Measurements from ENCODE around the gene COA5.

Gene COA5

GRCh38 chr2:98608116-98608961 is at the start of gene COA5, which contains the start of gene UNC50:
Gene COA5 (minus strand): TSS chr2:98608512. CDS start chr2:98608405, 107 bp downstream.
Gene UNC50 (plus strand): TSS chr2:98608589. CDS start chr2:98609760, 1,171 bp downstream.
- DNase-seq: peak; percentile 94

DNA sequence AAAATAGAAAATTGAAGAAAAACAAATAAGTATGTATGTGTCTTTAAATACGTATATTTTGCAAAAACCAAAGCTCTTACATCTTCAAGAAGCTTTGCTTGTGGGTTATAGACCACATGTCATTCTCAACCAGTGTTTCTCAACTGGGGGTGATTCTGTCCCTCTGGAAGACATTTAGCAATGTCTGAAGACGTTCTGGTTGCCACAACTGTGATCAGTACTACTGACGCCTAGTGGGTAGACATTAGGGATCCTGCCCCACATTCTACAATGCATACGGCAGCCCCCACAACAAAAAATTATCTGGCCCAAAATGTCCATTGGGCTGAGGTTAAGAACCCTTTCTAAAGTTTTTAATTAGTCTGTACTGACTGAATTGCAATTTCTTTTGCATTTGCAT is 48.5 kb upstream of the COA5 start:
- DNase-seq: no peak

- DNase-seq: peak; percentile 52
These were observed 46.6 kb upstream of the COA5 start for GRCh38 chr2:98654699-98655495.

GRCh38 chr2:98650998-98651397 is 42.7 kb upstream of the COA5 start:
- no peak for DNase-seq

DNA sequence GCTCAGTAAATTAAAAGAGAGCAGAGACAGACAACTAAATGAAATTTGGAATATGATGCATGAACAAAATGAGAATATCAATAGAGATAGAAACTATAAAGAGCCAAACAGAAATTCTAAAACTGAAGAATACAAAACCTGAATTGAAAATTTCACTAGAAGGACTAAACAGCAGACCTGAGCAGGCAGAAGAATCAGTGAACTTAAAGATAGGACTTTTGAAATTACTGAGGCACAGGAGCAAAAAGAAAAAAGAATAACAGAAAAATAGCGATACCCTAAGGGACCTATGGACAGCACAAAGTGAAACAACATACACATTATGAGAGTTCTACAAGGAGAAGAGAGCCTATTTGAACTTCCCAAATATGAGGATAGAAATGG is 41.7 kb upstream of the COA5 start:
- no peak for DNase-seq

DNA sequence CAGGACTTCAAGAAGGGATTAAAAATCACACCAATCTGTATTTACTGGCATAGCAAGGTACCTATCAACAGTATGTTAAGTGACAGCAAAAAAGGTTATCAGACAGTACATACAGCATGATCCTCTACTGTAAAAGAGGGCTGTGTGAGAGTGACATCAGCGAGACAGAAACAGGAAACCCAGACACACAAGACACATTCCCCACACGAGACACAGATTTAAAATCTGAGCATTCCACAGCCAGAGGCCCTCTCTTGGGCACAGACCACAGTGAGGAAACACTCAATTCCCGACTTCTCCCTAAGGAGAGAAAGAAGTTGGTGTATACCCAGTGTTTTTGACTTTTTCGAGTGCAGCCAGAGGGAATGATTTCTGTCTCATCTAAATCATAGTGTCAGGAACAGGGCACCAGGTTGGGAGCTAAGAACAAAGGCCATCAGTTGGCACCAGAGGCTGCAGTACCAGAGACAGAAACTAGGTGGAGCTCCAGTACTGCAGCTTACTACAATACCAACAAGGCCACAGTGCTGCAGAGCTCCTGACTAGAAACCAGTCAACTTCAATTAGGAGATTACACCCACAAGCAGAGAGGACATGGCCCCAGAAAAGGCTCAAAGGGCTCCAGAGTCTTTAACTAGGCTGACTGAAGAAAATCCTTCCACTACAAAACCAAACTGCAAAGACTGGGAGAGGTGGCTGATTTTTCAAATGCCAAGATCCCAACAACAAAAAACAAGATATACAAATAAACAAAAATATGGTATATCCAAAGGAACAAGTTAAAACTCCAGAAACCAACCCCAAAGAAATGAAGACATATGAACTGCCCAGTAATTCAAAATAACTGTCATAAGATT is 41.1 kb upstream of the COA5 start:
- peak; percentile 88 for DNase-seq

DNA sequence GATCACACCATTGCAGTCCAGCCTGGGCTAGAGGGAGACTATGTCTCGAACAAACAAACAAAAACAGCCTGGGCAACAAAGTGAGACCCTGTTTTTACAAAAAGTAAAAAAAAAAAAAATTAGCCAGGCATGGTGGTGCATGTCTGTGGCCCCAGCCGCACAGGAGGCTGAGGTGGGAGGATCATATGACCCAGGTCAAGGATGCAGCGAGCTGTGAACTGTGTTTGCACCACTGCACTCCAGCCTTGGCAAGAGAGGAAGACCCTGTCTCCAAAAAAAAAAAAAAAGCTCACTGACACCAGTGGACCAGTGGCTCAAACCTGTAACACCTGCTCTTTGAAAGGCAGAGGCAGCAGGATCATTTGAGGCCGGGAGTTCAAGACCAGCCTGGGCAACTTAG is 40.1 kb upstream of the COA5 start:
- no peak for DNase-seq

- DNase-seq: no peak
These were observed 39.3 kb upstream of the COA5 start for GRCh38 chr2:98647636-98648035.

DNA sequence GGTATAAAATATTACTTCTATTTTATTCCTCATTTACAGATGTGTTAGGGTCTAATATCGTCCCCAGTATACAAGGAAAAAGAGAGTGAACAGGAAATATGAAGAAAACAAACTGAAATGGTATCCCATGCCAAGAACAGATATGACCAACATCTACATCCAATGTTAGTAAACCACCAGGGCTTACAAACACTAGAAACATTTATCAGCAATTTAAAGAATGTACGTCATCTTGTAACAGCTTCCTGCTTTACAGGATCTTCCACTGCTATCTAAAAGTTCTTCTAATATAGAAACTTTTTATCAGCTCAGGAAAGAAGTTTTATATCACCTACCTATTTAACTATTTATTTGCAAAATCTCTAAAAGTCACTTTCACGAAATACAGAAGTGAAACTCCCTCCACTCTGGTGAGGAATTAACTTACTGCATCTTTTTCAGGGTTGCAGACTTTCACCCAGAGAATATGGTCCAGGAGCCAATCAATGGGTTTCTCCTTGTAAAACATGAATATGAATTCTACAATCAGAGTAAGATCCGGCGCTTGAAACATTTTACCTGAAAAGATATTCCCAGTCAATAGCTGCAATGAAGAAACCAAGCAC is 35.3 kb upstream of the COA5 start:
- DNase-seq: no peak

- DNase-seq: peak; percentile 62
These were observed 29.3 kb upstream of the COA5 start for GRCh38 chr2:98637401-98638147.

DNA sequence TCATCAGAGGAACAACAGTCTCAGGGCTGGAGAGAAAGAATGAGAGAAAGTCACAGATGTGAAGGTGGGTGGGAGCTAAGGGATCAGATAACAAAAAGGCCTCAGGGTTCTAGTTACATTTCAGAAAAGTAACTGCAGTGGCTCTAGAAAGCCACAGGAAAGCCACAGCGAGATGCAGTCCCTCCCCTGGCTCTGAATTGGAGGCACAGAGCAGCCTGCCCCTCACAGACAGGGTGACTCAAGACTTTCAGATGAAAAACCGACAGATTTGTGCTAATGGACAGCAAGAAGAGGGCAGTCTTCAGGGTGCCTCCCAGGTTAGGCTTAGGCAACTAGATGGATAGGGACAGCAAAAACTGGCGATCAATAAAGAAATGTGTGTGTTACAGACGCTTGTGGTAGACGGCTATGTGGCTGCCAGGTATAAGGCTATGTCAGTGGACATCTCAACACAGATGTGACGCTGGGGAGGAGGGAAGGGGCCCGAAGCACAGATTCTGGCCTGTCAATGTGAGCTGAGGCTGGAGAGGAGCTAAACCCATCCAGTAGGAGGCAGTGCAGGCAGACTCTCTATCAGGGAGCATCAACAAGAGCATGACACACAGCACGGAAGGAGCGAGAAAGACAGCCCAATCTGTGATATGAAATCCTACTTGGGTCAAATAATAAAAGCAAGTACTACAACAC is 26.2 kb upstream of the COA5 start:
- peak; percentile 69 for DNase-seq

GRCh38 chr2:98632351-98632750 is 24.0 kb upstream of the COA5 start:
- no peak for DNase-seq

DNA sequence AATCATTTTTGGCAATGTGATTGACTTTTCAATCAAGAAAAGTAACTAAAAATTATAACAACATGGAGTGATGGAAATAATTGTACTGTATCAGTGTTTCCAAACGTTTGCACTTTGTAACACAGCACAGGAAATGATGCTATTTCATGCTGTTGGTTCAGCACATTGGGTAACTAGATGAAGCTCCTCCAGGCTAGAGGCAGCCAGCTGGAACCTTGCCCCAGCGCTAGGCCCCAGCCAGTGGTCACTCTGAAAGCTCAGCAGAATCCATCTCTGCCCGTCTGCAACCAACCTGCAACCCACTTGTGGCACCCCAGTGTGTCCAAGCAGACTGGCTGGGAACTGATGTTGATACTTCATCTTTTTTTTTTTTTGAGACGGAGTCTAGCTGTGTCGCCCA is 15.3 kb upstream of the COA5 start:
- DNase-seq: no peak

DNA sequence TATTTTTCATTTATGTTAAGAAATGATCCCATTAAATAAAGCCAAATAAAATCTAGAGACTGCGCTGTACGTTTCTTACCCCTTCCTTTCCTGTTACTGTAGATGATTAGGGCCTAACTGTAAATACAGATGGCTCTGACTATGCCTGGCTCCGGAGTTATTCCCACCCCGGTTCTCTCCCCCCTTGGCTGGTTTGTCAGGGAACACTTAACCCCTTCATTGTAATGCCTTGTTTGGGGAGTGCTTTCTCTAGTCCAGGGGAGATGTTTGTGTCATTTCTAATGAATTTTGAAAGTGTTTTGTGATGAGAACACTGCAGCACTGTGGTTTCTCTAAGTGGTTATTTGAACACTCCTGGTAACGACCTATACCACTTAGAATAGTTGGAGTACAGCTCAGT is 8.8 kb upstream of the COA5 start:
- DNase-seq: no peak

GRCh38 chr2:98615481-98615880 is 7.2 kb upstream of the COA5 start:
- no peak for DNase-seq

DNA sequence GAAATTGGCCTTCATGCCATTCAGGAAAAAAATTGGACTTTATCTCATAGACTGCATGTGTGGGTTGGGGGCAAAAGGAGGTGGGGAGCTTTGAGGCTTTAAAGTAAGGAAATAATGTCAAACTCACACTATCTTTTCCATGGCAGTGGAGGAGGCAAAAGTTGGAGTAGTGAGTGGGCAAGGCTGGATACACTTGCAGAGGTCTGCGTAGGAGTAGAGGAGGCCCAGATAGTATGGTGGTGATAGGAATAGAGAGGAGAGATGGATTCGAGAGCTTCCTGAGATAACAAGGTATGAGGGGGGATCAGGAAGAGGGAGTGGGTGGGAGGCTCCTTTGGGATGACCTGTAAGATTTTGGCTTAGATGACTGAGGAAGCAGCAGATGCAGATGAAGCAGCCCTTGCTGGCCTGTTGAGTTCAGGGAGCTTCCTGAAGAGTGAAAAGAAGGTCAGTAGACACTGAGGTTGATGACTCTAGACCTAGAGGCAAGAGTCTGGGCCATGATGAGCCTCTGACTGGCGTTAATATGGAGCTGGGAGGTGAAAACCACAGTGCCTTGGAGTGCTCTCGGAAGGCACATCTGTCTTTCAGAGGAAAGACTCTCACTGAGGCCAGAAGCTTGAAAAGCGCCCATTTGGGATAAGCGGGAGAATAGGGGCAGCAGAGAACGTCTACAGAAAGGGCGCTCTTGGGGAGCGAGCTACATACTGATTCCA is 5.9 kb upstream of the COA5 start:
- no peak for DNase-seq

DNA sequence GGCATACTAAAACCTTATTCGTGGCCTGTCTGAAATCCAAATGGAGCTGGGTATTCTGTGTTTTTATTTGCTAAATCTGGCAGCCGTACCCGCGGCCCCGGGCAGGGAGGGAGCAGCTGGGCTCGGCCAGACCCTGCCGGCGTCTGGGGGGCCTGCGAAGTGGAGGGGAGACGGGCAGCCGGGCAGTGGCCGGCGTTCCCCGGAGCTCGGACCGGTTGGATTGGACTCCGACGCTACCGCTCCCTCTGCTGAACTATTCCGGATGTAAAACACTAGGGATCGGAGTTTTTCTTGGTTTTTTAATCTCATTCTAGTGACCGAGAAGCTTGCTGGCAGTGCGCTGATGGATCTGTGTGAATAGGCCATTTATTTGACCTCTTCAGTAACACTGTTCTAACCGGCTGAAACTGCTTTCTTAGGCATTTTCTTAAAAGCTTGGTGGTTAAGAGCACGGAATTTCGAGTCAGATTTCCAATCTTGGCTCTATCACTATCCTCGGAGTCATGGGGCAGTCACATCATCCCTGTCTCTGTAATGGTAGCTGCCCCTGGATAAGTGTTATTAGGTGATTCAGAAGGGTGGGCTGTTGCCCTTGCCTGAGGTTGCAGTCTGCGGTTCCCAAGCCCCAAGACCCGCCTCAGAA is 771 bp upstream of the COA5 start:
- DNase-seq: no peak

DNA sequence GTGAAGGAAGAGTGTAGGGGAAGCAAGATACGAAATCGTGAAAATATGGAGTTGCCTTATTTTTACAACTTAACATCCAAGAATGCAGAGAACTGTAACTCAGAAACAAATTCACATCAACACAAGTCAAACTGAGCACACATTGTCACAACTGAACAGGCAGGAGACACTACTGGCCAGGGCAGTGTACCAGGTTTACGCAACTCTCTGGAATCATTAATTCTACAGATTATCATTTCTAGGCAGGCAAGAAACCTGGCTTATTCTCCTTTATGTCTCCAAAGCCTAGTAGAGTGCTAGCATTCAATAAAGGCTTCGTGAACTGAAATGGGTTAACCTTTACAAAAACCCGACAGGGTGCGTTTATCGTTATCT is 584 bp downstream of the COA5 start:
- no peak for DNase-seq

DNA sequence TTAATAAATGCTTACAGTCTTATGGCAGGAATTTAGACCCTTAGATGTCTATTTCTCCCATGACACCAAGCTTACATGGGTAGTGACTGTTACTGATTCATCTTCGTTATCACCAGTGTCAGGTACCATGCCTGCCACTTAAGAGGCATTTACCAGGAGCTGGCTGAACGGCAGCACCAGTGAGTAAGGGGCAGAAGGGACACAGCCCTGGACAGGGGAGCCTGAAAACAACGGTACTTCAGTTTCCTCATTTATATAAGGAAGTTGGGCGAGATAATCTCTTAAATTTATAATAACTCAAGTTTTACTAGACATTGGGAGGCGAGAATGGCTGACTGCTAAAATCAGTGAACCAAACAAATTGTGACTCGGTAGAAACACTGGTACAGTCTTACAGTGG is 1.2 kb downstream of the COA5 start:
- no peak for DNase-seq

- no peak for DNase-seq
These were observed 1.9 kb downstream of the COA5 start for GRCh38 chr2:98606431-98606830.
